Activated T-helper 2 cell treated with anti-CD3 and anti-CD28 coated beads, Interferon-gamma antibody, Interleukin-2, Interleukin-4, amounts not matched to agents 10 μg/mL and 5 μg/mL and 100 μg/mL, durations not matched to agents 14 hours and 24 hours and 36 hours (primary cell): ENCODE data around the gene ZFAND4. TPM values are rescaled to one million over a fixed set of nuclear protein-coding genes. Genes with fewer than 3 reads are reported as not detected.
"Not testable (repeated sequence)": the region's sequence is repeated elsewhere in the genome, so short reads cannot be mapped to it uniquely, and the experiment has no call there.

ENCODE experiments used
- DNase-seq: peaks from one replicate; pipeline ENCODE4 v3.0.0; 2021; ENCODE audit warnings: low spot score
- H3K27ac Mint-ChIP-seq: one replicate; pipeline ENCODE4 v1.8.0; 2021; ENCODE audit warnings: mixed read lengths
- H3K27me3 Mint-ChIP-seq: one replicate; pipeline ENCODE4 v1.8.0; 2021; ENCODE audit warnings: low read depth, mixed read lengths
- H3K36me3 Mint-ChIP-seq: one replicate; pipeline ENCODE4 v1.8.0; 2021; ENCODE audit warnings: low read depth, mixed read lengths
- H3K4me1 Mint-ChIP-seq: one replicate; pipeline ENCODE4 v1.8.0; 2021; ENCODE audit warnings: low read depth, mixed read lengths
- H3K4me3 Mint-ChIP-seq: one replicate; pipeline ENCODE4 v1.8.0; 2021; ENCODE audit warnings: low read depth, mild to moderate bottlenecking, moderate library complexity, mixed read lengths
- H3K9me3 Mint-ChIP-seq: one replicate; pipeline ENCODE4 v1.8.0; 2021; ENCODE audit warnings: mixed read lengths
- intact Hi-C: fragments of 100-400 bp; cut with micrococcal nuclease; formaldehyde crosslinking; loops from one replicate; pipeline ENCODE4 v1.15.1; 2023
- total RNA-seq: library from RNA; stranded (reverse); gene quantifications from 2 replicates; pipeline ENCODE4 v1.2.3, GENCODE V29; 2022

Gene ZFAND4
- total RNA-seq: 9.2 and 9.3 TPM in 2 replicates

GRCh38 chr10:45672181-45673073 is at the start of gene ZFAND4:
TSS of gene ZFAND4 (minus strand) at chr10:45672772. CDS start at chr10:45663725, 9,047 bp downstream.
- Mint-ChIP-seq H3K4me3 (peak within 1 kb of the TSS; percentile 85), H3K27ac (peak within 1 kb of the TSS; percentile 71), H3K36me3 (peaks cover 6% of the 10 kb centered on the region), H3K9me3 (no peaks in the 10 kb centered on the region), H3K4me1 (peaks cover 31% of the 10 kb centered on the region), H3K27me3 (no peaks in the 10 kb centered on the region)
- intact Hi-C loops: loop anchor here (5.0 to 10.0 kb wide), 4 partner anchors 80 to 668 kb away; partner anchors contain the start of gene ZNF22
- peak; percentile 93 for DNase-seq

- H3K9me3 Mint-ChIP-seq, H3K36me3 Mint-ChIP-seq, DNase-seq, intact Hi-C loops, H3K27me3 Mint-ChIP-seq, H3K4me1 Mint-ChIP-seq, H3K4me3 Mint-ChIP-seq, H3K27ac Mint-ChIP-seq: not testable (repeated sequence)
Measured at GRCh38 chr10:45721503-45721902, 48.9 kb upstream of the ZFAND4 start.

GRCh38 chr10:45717642-45718041 is 45.1 kb upstream of the ZFAND4 start:
- H3K27ac Mint-ChIP-seq, H3K27me3 Mint-ChIP-seq, H3K4me1 Mint-ChIP-seq: not testable (repeated sequence)

GRCh38 chr10:45717053-45717452 is 44.5 kb upstream of the ZFAND4 start:
- DNase-seq, H3K4me1 Mint-ChIP-seq, H3K9me3 Mint-ChIP-seq, H3K4me3 Mint-ChIP-seq, H3K36me3 Mint-ChIP-seq, intact Hi-C loops, H3K27ac Mint-ChIP-seq, H3K27me3 Mint-ChIP-seq: not testable (repeated sequence)

More at GRCh38 chr10:45717642-45718041, 45.1 kb upstream of the ZFAND4 start:
- intact Hi-C loops, H3K4me3 Mint-ChIP-seq, H3K9me3 Mint-ChIP-seq, DNase-seq, H3K36me3 Mint-ChIP-seq: not testable (repeated sequence)

DNA sequence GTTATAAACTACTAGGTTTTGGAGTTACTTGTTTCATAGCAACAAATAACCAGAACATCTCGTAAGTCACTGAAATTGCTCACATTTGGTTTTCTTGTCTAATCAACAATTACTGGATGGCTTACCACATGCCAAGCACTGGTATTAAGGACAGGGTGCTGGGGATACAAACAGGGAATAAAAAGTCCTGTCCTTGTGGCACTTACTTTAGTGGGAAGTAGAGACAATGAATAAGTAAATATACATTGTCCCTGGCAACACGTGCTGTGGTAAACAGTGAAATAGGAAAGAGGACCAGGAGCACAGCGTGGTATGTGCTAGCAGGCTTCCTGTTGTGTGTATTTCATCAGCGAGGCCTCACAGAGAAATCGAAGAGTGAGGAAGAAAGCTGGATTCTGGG is 38.7 kb upstream of the ZFAND4 start:
- H3K4me1 Mint-ChIP-seq, H3K27me3 Mint-ChIP-seq, H3K27ac Mint-ChIP-seq, H3K36me3 Mint-ChIP-seq, H3K9me3 Mint-ChIP-seq, intact Hi-C loops, DNase-seq, H3K4me3 Mint-ChIP-seq: not testable (repeated sequence)

DNA sequence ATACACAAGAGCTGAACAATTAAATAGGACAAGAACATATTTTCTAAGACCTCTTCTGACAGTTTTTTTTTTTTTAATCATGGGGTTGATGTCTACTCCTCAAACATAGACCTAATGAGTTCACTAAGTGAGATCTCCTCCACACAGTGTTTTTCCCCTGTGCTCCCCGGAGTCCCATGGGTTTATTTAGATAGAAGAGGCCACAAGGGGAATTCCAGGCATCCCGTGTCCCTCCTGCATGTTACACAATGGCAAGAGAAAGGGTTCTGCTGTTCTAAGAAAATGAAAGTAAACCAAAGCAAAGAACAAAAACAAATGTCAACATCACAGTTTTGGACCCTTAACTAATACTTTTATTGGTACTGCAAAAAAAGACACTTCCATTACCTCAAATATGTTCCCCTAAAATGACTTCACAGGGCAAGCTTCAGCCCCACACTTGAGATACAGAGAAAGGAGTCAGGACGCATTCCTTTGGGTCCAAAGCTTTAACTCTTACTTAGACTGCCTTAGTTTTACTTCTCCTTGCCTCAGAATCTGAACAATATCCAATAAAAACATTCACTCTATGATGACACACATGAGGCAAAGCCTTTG is 37.7 kb upstream of the ZFAND4 start:
- H3K27me3 Mint-ChIP-seq, H3K36me3 Mint-ChIP-seq, intact Hi-C loops, H3K27ac Mint-ChIP-seq, H3K4me3 Mint-ChIP-seq, H3K4me1 Mint-ChIP-seq, DNase-seq, H3K9me3 Mint-ChIP-seq: not testable (repeated sequence)

- not testable (repeated sequence) for H3K4me3 Mint-ChIP-seq, H3K27ac Mint-ChIP-seq, DNase-seq, H3K9me3 Mint-ChIP-seq, H3K27me3 Mint-ChIP-seq, H3K36me3 Mint-ChIP-seq, H3K4me1 Mint-ChIP-seq
- intact Hi-C loops: loop anchor here (10.0 kb wide), 2 partner anchors 434 to 674 kb away; partner anchors contain the start of gene ZNF22
Measured at GRCh38 chr10:45678467-45678866, 5.9 kb upstream of the ZFAND4 start.

- peaks cover 20% of the 10 kb centered on the region for H3K4me1 Mint-ChIP-seq
- peaks cover 6% of the 10 kb centered on the region for H3K36me3 Mint-ChIP-seq
- no peak overlapping the region for H3K27ac Mint-ChIP-seq
- intact Hi-C loops: loop anchor here (10.0 kb wide), 2 partner anchors 431 to 671 kb away; partner anchors contain the start of gene ZNF22
- no peak for DNase-seq
- H3K9me3 Mint-ChIP-seq: no peaks in the 10 kb centered on the region
- no peak overlapping the region for H3K4me3 Mint-ChIP-seq
- H3K27me3 Mint-ChIP-seq: no peaks in the 10 kb centered on the region
Measured at GRCh38 chr10:45675388-45675787, 2.8 kb upstream of the ZFAND4 start.

DNA sequence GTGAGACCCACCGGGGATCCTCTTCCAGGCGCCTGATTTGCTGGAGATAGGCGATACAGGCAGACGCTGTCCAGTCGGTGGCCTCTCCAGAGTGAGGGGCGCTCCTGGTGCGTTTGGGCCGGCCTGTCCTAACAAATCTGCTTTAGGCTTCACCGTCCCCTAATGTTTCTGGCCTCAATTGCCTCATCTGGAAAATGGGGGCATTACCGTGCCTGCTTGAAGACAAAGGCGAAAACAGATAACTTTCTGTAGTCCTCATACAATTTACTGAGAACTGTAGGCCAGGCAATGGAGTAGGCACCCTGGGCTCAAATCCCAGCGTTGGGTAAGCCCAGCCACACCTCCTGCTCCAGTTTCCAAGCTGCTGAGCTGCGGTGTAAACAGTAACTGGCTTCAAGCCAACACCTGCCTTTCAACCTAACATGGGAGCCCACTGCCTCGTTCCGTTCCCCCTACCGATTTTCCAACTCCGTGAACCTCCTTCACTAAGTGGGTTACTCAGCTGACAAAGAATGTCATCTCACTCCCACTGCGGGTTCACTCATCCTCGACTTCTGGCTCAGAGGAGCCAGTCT is 589 bp upstream of the ZFAND4 start:
- H3K27me3 Mint-ChIP-seq: no peaks in the 10 kb centered on the region
- H3K4me1 Mint-ChIP-seq: peaks cover 31% of the 10 kb centered on the region
- H3K27ac Mint-ChIP-seq: peak overlapping the region; percentile 50
- H3K9me3 Mint-ChIP-seq: no peaks in the 10 kb centered on the region
- intact Hi-C loops: loop anchor here (5.0 to 10.0 kb wide), 4 partner anchors 81 to 668 kb away; partner anchors contain the start of gene ZNF22
- H3K36me3 Mint-ChIP-seq: peaks cover 6% of the 10 kb centered on the region
- H3K4me3 Mint-ChIP-seq: peak overlapping the region; percentile 63
- DNase-seq: no peak

- H3K4me3 Mint-ChIP-seq: peak overlapping the region; percentile 85
- intact Hi-C loops: loop anchor here (5.0 to 10.0 kb wide), 4 partner anchors 79 to 666 kb away; partner anchors contain the start of gene ZNF22
- H3K36me3 Mint-ChIP-seq, H3K27ac Mint-ChIP-seq, H3K27me3 Mint-ChIP-seq, H3K9me3 Mint-ChIP-seq, DNase-seq: not testable (repeated sequence)
- peaks cover 29% of the 10 kb centered on the region for H3K4me1 Mint-ChIP-seq
Measured at GRCh38 chr10:45671300-45671699, 1.3 kb downstream of the ZFAND4 start.

DNA sequence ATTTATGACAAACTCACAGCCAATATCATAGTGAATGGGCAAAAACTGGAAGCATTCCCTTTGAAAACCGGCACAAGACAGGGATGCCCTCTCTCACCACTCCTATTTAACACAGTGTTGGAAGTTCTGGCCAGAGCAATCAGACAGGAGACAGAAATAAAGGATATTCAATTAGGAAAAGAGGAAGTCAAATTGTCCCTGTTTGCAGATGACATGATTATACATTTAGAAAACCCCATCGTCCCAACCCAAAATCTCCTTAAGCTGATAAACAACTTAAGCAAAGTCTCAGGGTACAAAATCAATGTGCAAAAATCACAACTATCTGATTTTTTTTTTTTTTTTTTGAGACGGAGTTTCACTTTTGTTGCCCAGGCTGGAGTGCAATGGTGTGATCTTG is 2.7 kb downstream of the ZFAND4 start:
- not testable (repeated sequence) for H3K27me3 Mint-ChIP-seq, H3K27ac Mint-ChIP-seq, H3K36me3 Mint-ChIP-seq, DNase-seq, H3K9me3 Mint-ChIP-seq
- Mint-ChIP-seq H3K4me1 (peaks cover 32% of the 10 kb centered on the region), H3K4me3 (peak overlapping the region; percentile 54)
- intact Hi-C loops: loop anchor here (5.0 to 10.0 kb wide), 4 partner anchors 78 to 665 kb away; partner anchors contain the start of gene ZNF22

DNA sequence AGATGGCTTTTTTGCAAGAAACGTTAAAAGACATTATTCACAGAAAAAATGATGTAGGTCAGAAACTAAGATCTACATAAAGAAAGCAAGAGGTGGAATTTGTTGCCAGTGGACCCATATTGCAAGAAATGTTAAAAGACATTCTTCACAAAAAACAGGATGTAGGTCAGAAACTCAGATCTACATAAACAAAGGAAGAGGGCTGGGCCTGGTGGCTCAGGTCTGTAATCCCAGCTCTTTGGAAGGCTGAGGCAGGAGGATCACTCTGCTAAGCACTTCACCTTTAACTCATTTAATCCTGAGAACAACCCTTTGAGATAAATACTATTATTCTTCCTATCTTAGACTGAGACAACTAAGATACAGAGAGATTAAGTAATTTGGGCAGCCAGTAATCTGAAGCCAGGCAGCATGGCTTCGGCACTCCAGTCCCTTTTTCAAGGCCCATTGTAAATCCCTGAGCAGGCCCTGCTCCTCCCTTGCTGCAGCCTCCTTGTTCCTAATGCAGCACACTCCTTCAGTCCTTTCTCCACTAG is 11.6 kb downstream of the ZFAND4 start:
- Mint-ChIP-seq H3K9me3 (peaks cover 12% of the 10 kb centered on the region), H3K27me3 (no peaks in the 10 kb centered on the region), H3K36me3 (peaks cover 50% of the 10 kb centered on the region), H3K27ac (no peak overlapping the region), H3K4me1 (peaks cover 24% of the 10 kb centered on the region), H3K4me3 (no peak overlapping the region)
- DNase-seq: no peak
- intact Hi-C loops: no loop called here
